GM23338 (cell line): Measurements from ENCODE around the gene ABCC9. TPM values are rescaled to one million over a fixed set of nuclear protein-coding genes. Genes with fewer than 3 reads are reported as not detected.

Experiments used
- ATAC-seq: fragments of 200-7000 bp; cut with Tn5 transposase; 3 replicates; pipeline ENCODE4 v1.9.1; 2020
- DNase-seq: peaks from one replicate; pipeline ENCODE4 v3.0.0-alpha.2; 2015; ENCODE audit warnings: low spot score
- H2AFZ ChIP-seq: fragments of 200-600 bp; sonication (generic); 2 replicates; pipeline ENCODE4 v1.8.0; 2016; ENCODE audit warnings: antibody characterized with exemption, mild to moderate bottlenecking, moderate library complexity
- H3F3A ChIP-seq: fragments of 200-600 bp; sonication (generic); replicated peaks from 2 replicates; pipeline ENCODE4 v1.8.0; 2017; ENCODE audit warnings: antibody characterized with exemption, mixed run types, low read depth
- H3K27ac ChIP-seq: fragments of 200-600 bp; sonication (generic); 2 replicates; pipeline ENCODE4 v1.6.1; 2016; ENCODE audit warnings: low read depth
- H3K27me3 ChIP-seq: fragments of 200-600 bp; sonication (generic); 2 replicates; pipeline ENCODE4 v1.8.0; 2016; ENCODE audit warnings: mild to moderate bottlenecking, mixed run types, moderate library complexity; ENCODE audit not compliant: insufficient read depth
- H3K36me3 ChIP-seq: fragments of 200-600 bp; sonication (generic); 2 replicates; pipeline ENCODE4 v1.8.0; 2016; ENCODE audit warnings: mild to moderate bottlenecking; ENCODE audit not compliant: insufficient read depth
- H3K4me1 ChIP-seq: fragments of 200-600 bp; sonication (generic); 2 replicates; pipeline ENCODE4 v1.8.0; 2016; ENCODE audit warnings: mild to moderate bottlenecking, moderate library complexity; ENCODE audit not compliant: insufficient read depth
- H3K4me2 ChIP-seq: fragments of 200-600 bp; sonication (generic); 2 replicates; pipeline ENCODE4 v1.7.1; 2017; ENCODE audit warnings: mixed run types
- H3K4me3 ChIP-seq: fragments of 200-600 bp; sonication (generic); 2 replicates; pipeline ENCODE4 v1.6.1; 2016; ENCODE audit warnings: mixed run types
- H3K79me2 ChIP-seq: fragments of 200-600 bp; sonication (generic); replicated peaks from 2 replicates; pipeline ENCODE4 v1.8.0; 2017; ENCODE audit warnings: mild to moderate bottlenecking; ENCODE audit not compliant: insufficient read depth
- H3K9me2 ChIP-seq: fragments of 200-600 bp; sonication (generic); 2 replicates; pipeline ENCODE4 v1.8.0; 2017; ENCODE audit not compliant: insufficient read depth
- H4K20me1 ChIP-seq: fragments of 200-600 bp; sonication (generic); replicated peaks from 2 replicates; pipeline ENCODE4 v1.8.0; 2017; ENCODE audit warnings: mild to moderate bottlenecking; ENCODE audit not compliant: insufficient read depth
- H3K27ac Mint-ChIP-seq: 2 replicates; pipeline ENCODE4 v1.8.0; 2020; ENCODE audit warnings: inconsistent platforms, mild to moderate bottlenecking, moderate library complexity, mixed read lengths
- H3K27me3 Mint-ChIP-seq: 3 replicates; pipeline ENCODE4 v1.8.0; 2022; ENCODE audit warnings: low read depth, mild to moderate bottlenecking, moderate library complexity, mixed read lengths, inconsistent platforms; ENCODE audit not compliant: insufficient read depth, poor library complexity
- H3K36me3 Mint-ChIP-seq: 3 replicates; pipeline ENCODE4 v1.8.0; 2021; ENCODE audit warnings: low read depth, mild to moderate bottlenecking, inconsistent platforms, moderate library complexity, mixed read lengths
- H3K4me1 Mint-ChIP-seq: 3 replicates; pipeline ENCODE4 v1.8.0; 2020; ENCODE audit warnings: mild to moderate bottlenecking, inconsistent platforms, mixed read lengths
- H3K4me3 Mint-ChIP-seq: 3 replicates; pipeline ENCODE4 v1.8.0; 2021; ENCODE audit warnings: moderate library complexity, mild to moderate bottlenecking, inconsistent platforms, mixed read lengths
- H3K9me3 Mint-ChIP-seq: 3 replicates; pipeline ENCODE4 v1.8.0; 2020; ENCODE audit warnings: moderate library complexity, mild to moderate bottlenecking, inconsistent platforms, mixed read lengths
- CREB1 ChIP-seq: fragments of 250-450 bp; sonication (Bioruptor Pico); IDR thresholded peaks from 2 replicates; pipeline ENCODE4 v1.5.0; 2020; ENCODE audit warnings: low read depth, mild to moderate bottlenecking, moderate library complexity
- EZH2 ChIP-seq: fragments of 200-600 bp; sonication (generic); IDR thresholded peaks from one replicate; pipeline ENCODE4 v1.8.0; 2017; ENCODE audit warnings: antibody characterized with exemption, mild to moderate bottlenecking, low read depth; ENCODE audit not compliant: unreplicated experiment
- EZH2phosphoT487 ChIP-seq: fragments of 200-600 bp; sonication (generic); IDR thresholded peaks from one replicate; pipeline ENCODE4 v1.8.1; 2018; ENCODE audit warnings: antibody characterized with exemption; ENCODE audit not compliant: unreplicated experiment
- JUNB ChIP-seq: IDR thresholded peaks from one replicate; pipeline ENCODE4 v1.6.1; 2016; ENCODE audit warnings: antibody characterized with exemption; ENCODE audit not compliant: unreplicated experiment
- NANOG ChIP-seq: IDR thresholded peaks from 2 replicates; pipeline ENCODE4 v1.6.1; 2016; ENCODE audit warnings: antibody characterized with exemption, borderline replicate concordance
- POLR2AphosphoS5 ChIP-seq: IDR thresholded peaks from 2 replicates; pipeline ENCODE4 v1.6.1; 2016; ENCODE audit warnings: antibody characterized with exemption, low read depth
- STAT1 ChIP-seq: IDR thresholded peaks from one replicate; pipeline ENCODE4 v1.6.1; 2016; ENCODE audit warnings: antibody characterized with exemption; ENCODE audit not compliant: unreplicated experiment
- ZNF114 ChIP-seq: fragments of 250-450 bp; sonication (Bioruptor Pico); IDR thresholded peaks from 2 replicates; pipeline ENCODE4 v1.5.0; 2020; ENCODE audit warnings: mild to moderate bottlenecking, moderate library complexity
- ZNF331 ChIP-seq: fragments of 250-450 bp; sonication (Bioruptor Pico); IDR thresholded peaks from 2 replicates; pipeline ENCODE4 v1.5.0; 2020; ENCODE audit warnings: low read depth, mild to moderate bottlenecking, moderate library complexity
- polyA plus RNA-seq: library from polyadenylated mRNA; unstranded; fragments of >200 nt; fragmentation: Nextera tagmentation; extraction: Ambion mirVana; gene quantifications from 2 replicates; pipeline ENCODE4 v1.2.1, GENCODE V29; 2016
- total RNA-seq: library from RNA; depleted of rRNA; stranded (reverse); fragments of >200 nt; shearing (Covaris generic); gene quantifications from 2 replicates; pipeline ENCODE4 v1.2.3, GENCODE V29; 2014
- TF ChIP-seq, protein P1 (sequence below), 2 experiments: fragments of 200-600 bp in 1 of 2; sonication (generic) in 1 of 2; conservative IDR thresholded peaks; 2 replicates each; pipeline versions ENCODE4 v1.5.1 to v1.6.1; 2016 to 2017; ENCODE audit warnings: antibody characterized with exemption in 2 of 2, low read depth in 2 of 2, mild to moderate bottlenecking in 2 of 2, moderate library complexity in 1 of 2
- TF ChIP-seq, protein P2 (sequence below): IDR thresholded peaks from 2 replicates; pipeline ENCODE4 v1.6.1; 2016; ENCODE audit warnings: antibody characterized with exemption
- TF ChIP-seq, protein P3 (sequence below): fragments of 250-450 bp; sonication (Bioruptor Pico); IDR thresholded peaks from 2 replicates; pipeline ENCODE4 v1.5.0; 2020; ENCODE audit warnings: mild to moderate bottlenecking, moderate library complexity
- TF ChIP-seq, protein P4 (sequence below): IDR thresholded peaks from one replicate; pipeline ENCODE4 v1.6.1; 2018; ENCODE audit warnings: antibody characterized with exemption; ENCODE audit not compliant: unreplicated experiment

Gene ABCC9
- total and polyA plus RNA-seq, 2 experiments from 2014 or later, result not detected

DNA sequence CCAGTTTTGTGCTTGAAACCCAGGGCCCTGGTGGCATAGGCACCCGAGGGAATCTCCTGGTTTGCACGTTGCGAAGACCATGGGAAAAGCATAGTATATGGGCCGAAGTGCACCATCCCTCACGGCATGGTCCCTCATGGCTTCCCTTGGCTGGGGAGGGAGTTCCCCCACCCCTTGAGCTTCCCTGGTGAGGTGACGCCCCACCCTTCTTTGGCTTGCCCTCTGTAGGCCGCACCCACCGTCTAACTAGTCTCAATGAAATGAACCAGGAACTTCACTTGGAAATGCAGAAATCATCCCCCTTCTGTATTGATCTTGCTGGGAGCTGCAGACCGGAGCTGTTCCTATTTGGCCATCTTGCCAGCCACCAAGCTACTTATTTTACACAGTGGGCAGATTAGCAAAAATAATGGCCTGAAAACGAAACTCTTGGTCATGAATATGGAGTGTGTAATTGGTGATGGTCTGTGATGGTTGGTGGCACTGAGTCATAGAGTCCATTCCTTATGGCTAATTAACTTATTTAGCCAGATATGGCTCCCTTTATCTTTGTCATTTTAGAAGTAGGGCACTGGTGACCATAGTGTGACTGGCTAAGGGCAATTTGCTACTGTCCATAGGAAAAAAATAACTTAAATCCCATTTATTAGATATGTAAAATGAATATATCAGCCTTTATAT lies 145.4 kb downstream of the ABCC9 start:
- no peak overlapping the region for H3K4me2 ChIP-seq
- no peak overlapping the region for H3K27ac ChIP-seq
- H2AFZ ChIP-seq, result 0 out of 2 replicates have a peak overlapping the region, but pooled peaks have one; percentile 14
- no peaks in the 10 kb centered on the region for H3K79me2 ChIP-seq
- H3K27me3 ChIP-seq, result no peaks in the 10 kb centered on the region
- H3K36me3 ChIP-seq, result no peaks in the 10 kb centered on the region
- H3K9me3 Mint-ChIP-seq, result peaks cover 3% of the 10 kb centered on the region; the same call in 1 of the 3 replicates
- no peaks in the 10 kb centered on the region for H3K27me3 Mint-ChIP-seq
- H3K36me3 Mint-ChIP-seq, result no peaks in the 10 kb centered on the region
- H4K20me1 ChIP-seq, result no peaks in the 10 kb centered on the region
- no peak overlapping the region for H3K4me3 ChIP-seq
- H3K4me1 Mint-ChIP-seq, result no peaks in the 10 kb centered on the region
- H3F3A ChIP-seq, result no peaks in the 10 kb centered on the region
- no peak overlapping the region for H3K27ac Mint-ChIP-seq
- no peaks in the 10 kb centered on the region for H3K4me1 ChIP-seq
- no peak overlapping the region for H3K4me3 Mint-ChIP-seq
- DNase-seq (no peak), ATAC-seq (no peak)
- 0 out of 2 replicates have a peak, but pooled peaks cover 5% of the 10 kb centered on the region for H3K9me2 ChIP-seq
- TF ChIP-seq, protein P1, sequence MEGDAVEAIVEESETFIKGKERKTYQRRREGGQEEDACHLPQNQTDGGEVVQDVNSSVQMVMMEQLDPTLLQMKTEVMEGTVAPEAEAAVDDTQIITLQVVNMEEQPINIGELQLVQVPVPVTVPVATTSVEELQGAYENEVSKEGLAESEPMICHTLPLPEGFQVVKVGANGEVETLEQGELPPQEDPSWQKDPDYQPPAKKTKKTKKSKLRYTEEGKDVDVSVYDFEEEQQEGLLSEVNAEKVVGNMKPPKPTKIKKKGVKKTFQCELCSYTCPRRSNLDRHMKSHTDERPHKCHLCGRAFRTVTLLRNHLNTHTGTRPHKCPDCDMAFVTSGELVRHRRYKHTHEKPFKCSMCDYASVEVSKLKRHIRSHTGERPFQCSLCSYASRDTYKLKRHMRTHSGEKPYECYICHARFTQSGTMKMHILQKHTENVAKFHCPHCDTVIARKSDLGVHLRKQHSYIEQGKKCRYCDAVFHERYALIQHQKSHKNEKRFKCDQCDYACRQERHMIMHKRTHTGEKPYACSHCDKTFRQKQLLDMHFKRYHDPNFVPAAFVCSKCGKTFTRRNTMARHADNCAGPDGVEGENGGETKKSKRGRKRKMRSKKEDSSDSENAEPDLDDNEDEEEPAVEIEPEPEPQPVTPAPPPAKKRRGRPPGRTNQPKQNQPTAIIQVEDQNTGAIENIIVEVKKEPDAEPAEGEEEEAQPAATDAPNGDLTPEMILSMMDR (conservative IDR thresholded peaks at IDR 0.05; ENCODE audit: low read depth in 2 of 2), result no peak
- TF ChIP-seq EZH2, result no peak
- no peak for TF ChIP-seq STAT1
- no peak for TF ChIP-seq CREB1
- no peak for TF ChIP-seq JUNB
- TF ChIP-seq, protein P2, sequence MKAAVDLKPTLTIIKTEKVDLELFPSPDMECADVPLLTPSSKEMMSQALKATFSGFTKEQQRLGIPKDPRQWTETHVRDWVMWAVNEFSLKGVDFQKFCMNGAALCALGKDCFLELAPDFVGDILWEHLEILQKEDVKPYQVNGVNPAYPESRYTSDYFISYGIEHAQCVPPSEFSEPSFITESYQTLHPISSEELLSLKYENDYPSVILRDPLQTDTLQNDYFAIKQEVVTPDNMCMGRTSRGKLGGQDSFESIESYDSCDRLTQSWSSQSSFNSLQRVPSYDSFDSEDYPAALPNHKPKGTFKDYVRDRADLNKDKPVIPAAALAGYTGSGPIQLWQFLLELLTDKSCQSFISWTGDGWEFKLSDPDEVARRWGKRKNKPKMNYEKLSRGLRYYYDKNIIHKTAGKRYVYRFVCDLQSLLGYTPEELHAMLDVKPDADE, result no peak
- no peak for TF ChIP-seq ZNF331 (CRISPR knock-in tag)
- TF ChIP-seq EZH2phosphoT487, result no peak
- TF ChIP-seq NANOG, result no peak
- TF ChIP-seq, protein P3, sequence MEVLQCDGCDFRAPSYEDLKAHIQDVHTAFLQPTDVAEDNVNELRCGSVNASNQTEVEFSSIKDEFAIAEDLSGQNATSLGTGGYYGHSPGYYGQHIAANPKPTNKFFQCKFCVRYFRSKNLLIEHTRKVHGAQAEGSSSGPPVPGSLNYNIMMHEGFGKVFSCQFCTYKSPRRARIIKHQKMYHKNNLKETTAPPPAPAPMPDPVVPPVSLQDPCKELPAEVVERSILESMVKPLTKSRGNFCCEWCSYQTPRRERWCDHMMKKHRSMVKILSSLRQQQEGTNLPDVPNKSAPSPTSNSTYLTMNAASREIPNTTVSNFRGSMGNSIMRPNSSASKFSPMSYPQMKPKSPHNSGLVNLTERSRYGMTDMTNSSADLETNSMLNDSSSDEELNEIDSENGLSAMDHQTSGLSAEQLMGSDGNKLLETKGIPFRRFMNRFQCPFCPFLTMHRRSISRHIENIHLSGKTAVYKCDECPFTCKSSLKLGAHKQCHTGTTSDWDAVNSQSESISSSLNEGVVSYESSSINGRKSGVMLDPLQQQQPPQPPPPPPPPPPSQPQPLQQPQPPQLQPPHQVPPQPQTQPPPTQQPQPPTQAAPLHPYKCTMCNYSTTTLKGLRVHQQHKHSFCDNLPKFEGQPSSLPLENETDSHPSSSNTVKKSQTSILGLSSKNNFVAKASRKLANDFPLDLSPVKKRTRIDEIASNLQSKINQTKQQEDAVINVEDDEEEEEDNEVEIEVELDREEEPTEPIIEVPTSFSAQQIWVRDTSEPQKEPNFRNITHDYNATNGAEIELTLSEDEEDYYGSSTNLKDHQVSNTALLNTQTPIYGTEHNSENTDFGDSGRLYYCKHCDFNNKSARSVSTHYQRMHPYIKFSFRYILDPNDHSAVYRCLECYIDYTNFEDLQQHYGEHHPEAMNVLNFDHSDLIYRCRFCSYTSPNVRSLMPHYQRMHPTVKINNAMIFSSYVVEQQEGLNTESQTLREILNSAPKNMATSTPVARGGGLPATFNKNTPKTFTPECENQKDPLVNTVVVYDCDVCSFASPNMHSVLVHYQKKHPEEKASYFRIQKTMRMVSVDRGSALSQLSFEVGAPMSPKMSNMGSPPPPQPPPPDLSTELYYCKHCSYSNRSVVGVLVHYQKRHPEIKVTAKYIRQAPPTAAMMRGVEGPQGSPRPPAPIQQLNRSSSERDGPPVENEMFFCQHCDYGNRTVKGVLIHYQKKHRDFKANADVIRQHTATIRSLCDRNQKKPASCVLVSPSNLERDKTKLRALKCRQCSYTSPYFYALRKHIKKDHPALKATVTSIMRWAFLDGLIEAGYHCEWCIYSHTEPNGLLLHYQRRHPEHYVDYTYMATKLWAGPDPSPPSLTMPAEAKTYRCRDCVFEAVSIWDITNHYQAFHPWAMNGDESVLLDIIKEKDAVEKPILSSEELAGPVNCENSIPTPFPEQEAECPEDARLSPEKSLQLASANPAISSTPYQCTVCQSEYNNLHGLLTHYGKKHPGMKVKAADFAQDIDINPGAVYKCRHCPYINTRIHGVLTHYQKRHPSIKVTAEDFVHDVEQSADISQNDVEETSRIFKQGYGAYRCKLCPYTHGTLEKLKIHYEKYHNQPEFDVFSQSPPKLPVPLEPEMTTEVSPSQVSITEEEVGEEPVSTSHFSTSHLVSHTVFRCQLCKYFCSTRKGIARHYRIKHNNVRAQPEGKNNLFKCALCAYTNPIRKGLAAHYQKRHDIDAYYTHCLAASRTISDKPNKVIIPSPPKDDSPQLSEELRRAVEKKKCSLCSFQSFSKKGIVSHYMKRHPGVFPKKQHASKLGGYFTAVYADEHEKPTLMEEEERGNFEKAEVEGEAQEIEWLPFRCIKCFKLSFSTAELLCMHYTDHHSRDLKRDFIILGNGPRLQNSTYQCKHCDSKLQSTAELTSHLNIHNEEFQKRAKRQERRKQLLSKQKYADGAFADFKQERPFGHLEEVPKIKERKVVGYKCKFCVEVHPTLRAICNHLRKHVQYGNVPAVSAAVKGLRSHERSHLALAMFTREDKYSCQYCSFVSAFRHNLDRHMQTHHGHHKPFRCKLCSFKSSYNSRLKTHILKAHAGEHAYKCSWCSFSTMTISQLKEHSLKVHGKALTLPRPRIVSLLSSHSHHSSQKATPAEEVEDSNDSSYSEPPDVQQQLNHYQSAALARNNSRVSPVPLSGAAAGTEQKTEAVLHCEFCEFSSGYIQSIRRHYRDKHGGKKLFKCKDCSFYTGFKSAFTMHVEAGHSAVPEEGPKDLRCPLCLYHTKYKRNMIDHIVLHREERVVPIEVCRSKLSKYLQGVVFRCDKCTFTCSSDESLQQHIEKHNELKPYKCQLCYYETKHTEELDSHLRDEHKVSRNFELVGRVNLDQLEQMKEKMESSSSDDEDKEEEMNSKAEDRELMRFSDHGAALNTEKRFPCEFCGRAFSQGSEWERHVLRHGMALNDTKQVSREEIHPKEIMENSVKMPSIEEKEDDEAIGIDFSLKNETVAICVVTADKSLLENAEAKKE (CRISPR knock-in tag), result no peak
- TF ChIP-seq, protein P4, sequence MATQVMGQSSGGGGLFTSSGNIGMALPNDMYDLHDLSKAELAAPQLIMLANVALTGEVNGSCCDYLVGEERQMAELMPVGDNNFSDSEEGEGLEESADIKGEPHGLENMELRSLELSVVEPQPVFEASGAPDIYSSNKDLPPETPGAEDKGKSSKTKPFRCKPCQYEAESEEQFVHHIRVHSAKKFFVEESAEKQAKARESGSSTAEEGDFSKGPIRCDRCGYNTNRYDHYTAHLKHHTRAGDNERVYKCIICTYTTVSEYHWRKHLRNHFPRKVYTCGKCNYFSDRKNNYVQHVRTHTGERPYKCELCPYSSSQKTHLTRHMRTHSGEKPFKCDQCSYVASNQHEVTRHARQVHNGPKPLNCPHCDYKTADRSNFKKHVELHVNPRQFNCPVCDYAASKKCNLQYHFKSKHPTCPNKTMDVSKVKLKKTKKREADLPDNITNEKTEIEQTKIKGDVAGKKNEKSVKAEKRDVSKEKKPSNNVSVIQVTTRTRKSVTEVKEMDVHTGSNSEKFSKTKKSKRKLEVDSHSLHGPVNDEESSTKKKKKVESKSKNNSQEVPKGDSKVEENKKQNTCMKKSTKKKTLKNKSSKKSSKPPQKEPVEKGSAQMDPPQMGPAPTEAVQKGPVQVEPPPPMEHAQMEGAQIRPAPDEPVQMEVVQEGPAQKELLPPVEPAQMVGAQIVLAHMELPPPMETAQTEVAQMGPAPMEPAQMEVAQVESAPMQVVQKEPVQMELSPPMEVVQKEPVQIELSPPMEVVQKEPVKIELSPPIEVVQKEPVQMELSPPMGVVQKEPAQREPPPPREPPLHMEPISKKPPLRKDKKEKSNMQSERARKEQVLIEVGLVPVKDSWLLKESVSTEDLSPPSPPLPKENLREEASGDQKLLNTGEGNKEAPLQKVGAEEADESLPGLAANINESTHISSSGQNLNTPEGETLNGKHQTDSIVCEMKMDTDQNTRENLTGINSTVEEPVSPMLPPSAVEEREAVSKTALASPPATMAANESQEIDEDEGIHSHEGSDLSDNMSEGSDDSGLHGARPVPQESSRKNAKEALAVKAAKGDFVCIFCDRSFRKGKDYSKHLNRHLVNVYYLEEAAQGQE, result no peak
- no peak for TF ChIP-seq ZNF114 (CRISPR knock-in tag)
- TF ChIP-seq POLR2AphosphoS5, result no peak
